ENCODE results near the gene ITGA5.

Gene ITGA5

GRCh38 chr12:54431911-54432814 is 13.1 kb upstream of the ITGA5 start:
- in situ Hi-C loops (cut with MboI; ENCODE audit: low sequenced_read_pairs) = no loop called here

GRCh38 chr12:54430471-54431069 is 11.5 kb upstream of the ITGA5 start:
- in situ Hi-C loops (cut with MboI; ENCODE audit: low sequenced_read_pairs) = no loop called here

- in situ Hi-C loops (cut with MboI; ENCODE audit: low sequenced_read_pairs) = no loop called here
Measured at GRCh38 chr12:54429014-54429471, 10.0 kb upstream of the ITGA5 start.

GRCh38 chr12:54428050-54429013 is 9.3 kb upstream of the ITGA5 start:
- in situ Hi-C loops (cut with MboI; ENCODE audit: low sequenced_read_pairs) = no loop called here

GRCh38 chr12:54427106-54427505 is 8.0 kb upstream of the ITGA5 start:
- in situ Hi-C loops (cut with MboI; ENCODE audit: low sequenced_read_pairs) = no loop called here

- in situ Hi-C loops (cut with MboI; ENCODE audit: low sequenced_read_pairs) = no loop called here
Measured at GRCh38 chr12:54426690-54427089, 7.6 kb upstream of the ITGA5 start.

- in situ Hi-C loops (cut with MboI; ENCODE audit: low sequenced_read_pairs) = no loop called here
Measured at GRCh38 chr12:54425702-54426101, 6.6 kb upstream of the ITGA5 start.

GRCh38 chr12:54424224-54424623 is 5.2 kb upstream of the ITGA5 start:
- in situ Hi-C loops (cut with MboI; ENCODE audit: low sequenced_read_pairs) = no loop called here

GRCh38 chr12:54423816-54424150 is 4.7 kb upstream of the ITGA5 start:
- in situ Hi-C loops (cut with MboI; ENCODE audit: low sequenced_read_pairs) = no loop called here

GRCh38 chr12:54421879-54422250 is 2.8 kb upstream of the ITGA5 start:
- in situ Hi-C loops (cut with MboI; ENCODE audit: low sequenced_read_pairs) = no loop called here

- in situ Hi-C loops (cut with MboI; ENCODE audit: low sequenced_read_pairs) = no loop called here
Measured at GRCh38 chr12:54421175-54421878, 2.3 kb upstream of the ITGA5 start.

- in situ Hi-C loops (cut with MboI; ENCODE audit: low sequenced_read_pairs) = no loop called here
Measured at GRCh38 chr12:54420766-54421144, 1.7 kb upstream of the ITGA5 start.

GRCh38 chr12:54418441-54419087 is 502 bp downstream of the ITGA5 start:
- in situ Hi-C loops (cut with MboI; ENCODE audit: low sequenced_read_pairs) = no loop called here

GRCh38 chr12:54417712-54418440 is 1.2 kb downstream of the ITGA5 start:
- in situ Hi-C loops (cut with MboI; ENCODE audit: low sequenced_read_pairs) = no loop called here

GRCh38 chr12:54416687-54417603 is 2.1 kb downstream of the ITGA5 start:
- in situ Hi-C loops (cut with MboI; ENCODE audit: low sequenced_read_pairs) = no loop called here

GRCh38 chr12:54415221-54415929 is 3.7 kb downstream of the ITGA5 start:
- in situ Hi-C loops (cut with MboI; ENCODE audit: low sequenced_read_pairs) = no loop called here

- in situ Hi-C loops (cut with MboI; ENCODE audit: low sequenced_read_pairs) = no loop called here
Measured at GRCh38 chr12:54413284-54414190, 5.5 kb downstream of the ITGA5 start.
